ENCODE measurements around the gene ARID1B. TPM values are rescaled to one million over a fixed set of nuclear protein-coding genes. Genes with fewer than 3 reads are reported as not detected.

ARID1B gene
- total RNA-seq, 1 experiment from 2014 or later = 60.3 TPM

DNA sequence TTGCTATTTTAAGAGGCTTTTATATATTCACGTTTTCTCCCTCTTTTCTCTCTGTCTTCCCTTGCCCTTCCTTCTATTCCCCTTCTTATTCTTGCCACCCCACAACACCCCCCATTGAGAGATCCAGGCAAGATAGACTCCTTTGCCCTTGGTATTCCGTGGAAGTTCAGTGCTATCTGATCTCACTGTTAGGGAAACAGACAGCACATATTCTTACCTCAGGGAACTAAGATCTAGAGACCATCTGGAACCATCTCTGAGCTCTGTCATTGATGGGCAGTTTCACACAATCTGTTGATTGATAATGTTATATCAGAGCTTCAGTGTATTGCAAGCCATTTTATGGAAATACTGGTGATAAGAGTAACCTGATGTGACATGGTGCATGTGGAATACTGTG is 228.8 kb downstream of the ARID1B start:
- no peaks in the 10 kb centered on the region for H3K27me3 Mint-ChIP-seq (ENCODE audit: low read depth)
- no peak for TF ChIP-seq TEAD1 (CRISPR knock-in tag; IDR thresholded peaks at IDR 0.05)
- TF ChIP-seq, protein P1, sequence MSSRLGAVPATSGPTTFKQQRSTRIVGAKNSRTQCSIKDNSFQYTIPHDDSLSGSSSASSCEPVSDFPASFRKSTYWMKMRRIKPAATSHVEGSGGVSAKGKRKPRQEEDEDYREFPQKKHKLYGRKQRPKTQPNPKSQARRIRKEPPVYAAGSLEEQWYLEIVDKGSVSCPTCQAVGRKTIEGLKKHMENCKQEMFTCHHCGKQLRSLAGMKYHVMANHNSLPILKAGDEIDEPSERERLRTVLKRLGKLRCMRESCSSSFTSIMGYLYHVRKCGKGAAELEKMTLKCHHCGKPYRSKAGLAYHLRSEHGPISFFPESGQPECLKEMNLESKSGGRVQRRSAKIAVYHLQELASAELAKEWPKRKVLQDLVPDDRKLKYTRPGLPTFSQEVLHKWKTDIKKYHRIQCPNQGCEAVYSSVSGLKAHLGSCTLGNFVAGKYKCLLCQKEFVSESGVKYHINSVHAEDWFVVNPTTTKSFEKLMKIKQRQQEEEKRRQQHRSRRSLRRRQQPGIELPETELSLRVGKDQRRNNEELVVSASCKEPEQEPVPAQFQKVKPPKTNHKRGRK (CRISPR knock-in tag; IDR thresholded peaks at IDR 0.05; ENCODE audit: borderline replicate concordance) = no peak
- TF ChIP-seq, protein P2, sequence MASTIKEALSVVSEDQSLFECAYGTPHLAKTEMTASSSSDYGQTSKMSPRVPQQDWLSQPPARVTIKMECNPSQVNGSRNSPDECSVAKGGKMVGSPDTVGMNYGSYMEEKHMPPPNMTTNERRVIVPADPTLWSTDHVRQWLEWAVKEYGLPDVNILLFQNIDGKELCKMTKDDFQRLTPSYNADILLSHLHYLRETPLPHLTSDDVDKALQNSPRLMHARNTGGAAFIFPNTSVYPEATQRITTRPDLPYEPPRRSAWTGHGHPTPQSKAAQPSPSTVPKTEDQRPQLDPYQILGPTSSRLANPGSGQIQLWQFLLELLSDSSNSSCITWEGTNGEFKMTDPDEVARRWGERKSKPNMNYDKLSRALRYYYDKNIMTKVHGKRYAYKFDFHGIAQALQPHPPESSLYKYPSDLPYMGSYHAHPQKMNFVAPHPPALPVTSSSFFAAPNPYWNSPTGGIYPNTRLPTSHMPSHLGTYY (CRISPR knock-in tag; IDR thresholded peaks at IDR 0.05) = no peak
- TF ChIP-seq ZNF138 (CRISPR knock-in tag; conservative IDR thresholded peaks at IDR 0.05) = no peak
- TF ChIP-seq ETV6 (CRISPR knock-in tag; IDR thresholded peaks at IDR 0.05) = no peak
- TF ChIP-seq, protein P3, sequence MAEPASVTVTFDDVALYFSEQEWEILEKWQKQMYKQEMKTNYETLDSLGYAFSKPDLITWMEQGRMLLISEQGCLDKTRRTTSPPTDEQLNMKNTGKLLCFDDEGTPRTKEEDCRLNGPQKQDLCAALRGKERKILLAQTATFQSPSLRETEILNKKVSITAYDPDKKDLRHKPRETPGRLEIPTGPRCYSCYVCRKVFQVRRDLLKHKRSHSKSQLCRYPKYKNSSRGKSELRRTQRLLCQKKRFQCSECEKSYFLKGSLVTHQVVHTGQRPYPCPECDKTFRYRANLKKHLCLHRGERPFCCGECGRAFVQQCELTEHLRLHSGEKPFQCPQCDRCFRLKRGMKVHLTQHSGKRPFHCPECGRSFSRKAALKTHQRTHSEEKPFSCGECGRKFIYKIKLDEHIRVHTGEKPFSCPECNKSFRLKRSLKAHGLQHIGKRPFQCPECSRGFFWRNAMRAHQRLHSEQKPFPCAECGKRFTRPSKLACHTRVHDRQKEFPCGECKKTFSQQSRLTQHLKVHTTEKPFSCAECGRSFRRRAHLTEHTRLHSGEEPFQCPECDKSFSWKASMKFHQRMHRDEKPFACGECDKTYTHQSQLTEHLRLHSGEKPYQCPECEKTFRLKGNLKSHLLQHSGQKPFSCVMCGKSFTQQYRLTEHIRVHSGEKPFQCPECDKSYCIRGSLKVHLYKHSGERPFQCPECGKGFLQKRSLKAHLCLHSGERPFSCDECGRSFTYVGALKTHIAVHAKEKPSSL (CRISPR knock-in tag; conservative IDR thresholded peaks at IDR 0.05) = no peak
- no peak for TF ChIP-seq PRRX2 (CRISPR knock-in tag; IDR thresholded peaks at IDR 0.05)
- no peak for TF ChIP-seq ZNF416 (CRISPR knock-in tag; IDR thresholded peaks at IDR 0.05)
- TF ChIP-seq NFE2L1 (CRISPR knock-in tag; IDR thresholded peaks at IDR 0.05) = no peak
- no peak for TF ChIP-seq JAZF1 (CRISPR knock-in tag; IDR thresholded peaks at IDR 0.05)
- TF ChIP-seq ZNF219 (CRISPR knock-in tag; IDR thresholded peaks at IDR 0.05; ENCODE audit: borderline replicate concordance) = no peak
- no peak for TF ChIP-seq NFYB (CRISPR knock-in tag; conservative IDR thresholded peaks at IDR 0.05; ENCODE audit: low read depth)
- no peak for TF ChIP-seq FOXJ3 (CRISPR knock-in tag; IDR thresholded peaks at IDR 0.05; ENCODE audit: borderline replicate concordance)
- TF ChIP-seq, protein P4, sequence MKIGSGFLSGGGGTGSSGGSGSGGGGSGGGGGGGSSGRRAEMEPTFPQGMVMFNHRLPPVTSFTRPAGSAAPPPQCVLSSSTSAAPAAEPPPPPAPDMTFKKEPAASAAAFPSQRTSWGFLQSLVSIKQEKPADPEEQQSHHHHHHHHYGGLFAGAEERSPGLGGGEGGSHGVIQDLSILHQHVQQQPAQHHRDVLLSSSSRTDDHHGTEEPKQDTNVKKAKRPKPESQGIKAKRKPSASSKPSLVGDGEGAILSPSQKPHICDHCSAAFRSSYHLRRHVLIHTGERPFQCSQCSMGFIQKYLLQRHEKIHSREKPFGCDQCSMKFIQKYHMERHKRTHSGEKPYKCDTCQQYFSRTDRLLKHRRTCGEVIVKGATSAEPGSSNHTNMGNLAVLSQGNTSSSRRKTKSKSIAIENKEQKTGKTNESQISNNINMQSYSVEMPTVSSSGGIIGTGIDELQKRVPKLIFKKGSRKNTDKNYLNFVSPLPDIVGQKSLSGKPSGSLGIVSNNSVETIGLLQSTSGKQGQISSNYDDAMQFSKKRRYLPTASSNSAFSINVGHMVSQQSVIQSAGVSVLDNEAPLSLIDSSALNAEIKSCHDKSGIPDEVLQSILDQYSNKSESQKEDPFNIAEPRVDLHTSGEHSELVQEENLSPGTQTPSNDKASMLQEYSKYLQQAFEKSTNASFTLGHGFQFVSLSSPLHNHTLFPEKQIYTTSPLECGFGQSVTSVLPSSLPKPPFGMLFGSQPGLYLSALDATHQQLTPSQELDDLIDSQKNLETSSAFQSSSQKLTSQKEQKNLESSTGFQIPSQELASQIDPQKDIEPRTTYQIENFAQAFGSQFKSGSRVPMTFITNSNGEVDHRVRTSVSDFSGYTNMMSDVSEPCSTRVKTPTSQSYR (CRISPR knock-in tag; IDR thresholded peaks at IDR 0.05) = no peak
- TF ChIP-seq SMAD4 (CRISPR knock-in tag; IDR thresholded peaks at IDR 0.05) = no peak
- ATAC-seq = no peak
- 0 out of 2 replicates have a peak, but pooled peaks cover 3% of the 10 kb centered on the region for H3K36me3 Mint-ChIP-seq
- H3K27ac Mint-ChIP-seq = peak overlapping the region; percentile 13; the same call in 1 of the 2 replicates
- peaks cover 57% of the 10 kb centered on the region for H3K4me1 Mint-ChIP-seq
- no peak for DNase-seq (ENCODE audit: low spot score)
- POLR2A ChIA-PET = no interaction called here
- H3K9me3 Mint-ChIP-seq = no peaks in the 10 kb centered on the region
- no peak overlapping the region for H3K4me3 Mint-ChIP-seq
- CTCF ChIA-PET = no interaction called here

- H3K27me3 Mint-ChIP-seq (ENCODE audit: low read depth) = no peaks in the 10 kb centered on the region
- peaks cover 7% of the 10 kb centered on the region for H3K9me3 Mint-ChIP-seq
- ChIA-PET POLR2A (no interaction called here), CTCF (no interaction called here)
- DNase-seq (ENCODE audit: low spot score) = no peak
- no peak overlapping the region for H3K4me3 Mint-ChIP-seq
- H3K4me1 Mint-ChIP-seq = peaks cover 43% of the 10 kb centered on the region
- TF ChIP-seq PRRX2 (CRISPR knock-in tag; IDR thresholded peaks at IDR 0.05) (no peak), CREM (CRISPR knock-in tag; IDR thresholded peaks at IDR 0.05) (no peak), HMGA2 (CRISPR knock-in tag; IDR thresholded peaks at IDR 0.05) (no peak), ZNF219 (CRISPR knock-in tag; IDR thresholded peaks at IDR 0.05; ENCODE audit: borderline replicate concordance) (no peak)
- ATAC-seq = peak; percentile 22; the same call in 1 of the 2 replicates
- H3K27ac Mint-ChIP-seq = peak overlapping the region; percentile 48
- H3K36me3 Mint-ChIP-seq = peaks cover 4% of the 10 kb centered on the region; the same call in 1 of the 2 replicates
Observed at GRCh38 chr6:157008568-157008967, 231.4 kb downstream of the ARID1B start.
